Large intestine (tissue), 3 donors: ENCODE results near the gene NPY. TPM values are rescaled to one million over a fixed set of nuclear protein-coding genes. Genes with fewer than 3 reads are reported as not detected.

ENCODE experiments used
- DNase-seq, 2 donors: peaks; one replicate each; pipeline versions ENCODE4 v3.0.0 to v3.0.0-alpha.2; 2013
- H3K27ac ChIP-seq: one replicate; pipeline ENCODE4 v1.5.1; 2013; ENCODE audit warnings: low read length
- H3K27me3 ChIP-seq: 2 replicates; pipeline ENCODE4 v1.6.1; 2013; ENCODE audit warnings: low read length; ENCODE audit not compliant: control insufficient read depth, insufficient read depth
- H3K36me3 ChIP-seq: 2 replicates; pipeline ENCODE4 v1.6.1; 2013; ENCODE audit warnings: low read length; ENCODE audit not compliant: control insufficient read depth, insufficient read depth
- H3K4me1 ChIP-seq: one replicate; pipeline ENCODE4 v1.6.1; 2013; ENCODE audit warnings: low read length; ENCODE audit not compliant: control insufficient read depth, insufficient read depth
- H3K4me3 ChIP-seq: one replicate; pipeline ENCODE4 v1.5.1; 2013; ENCODE audit warnings: low read length
- H3K9me3 ChIP-seq: one replicate; pipeline ENCODE4 v1.6.1; 2013; ENCODE audit warnings: mild to moderate bottlenecking, low read depth, low read length, moderate library complexity; ENCODE audit not compliant: control insufficient read depth
- WGBS: methylation state at CpG from one replicate; pipeline ENCODE4 v1.1.5; 2013; ENCODE audit warnings: low lambda C conversion rate; ENCODE audit not compliant: insufficient coverage; 5-methylcytosine and 5-hydroxymethylcytosine counted together
- polyA plus RNA-seq: library from polyadenylated mRNA; unstranded; fragments of 120-200 nt; gene quantifications from one replicate; pipeline ENCODE4 v1.2.1, GENCODE V29; 2013

Gene NPY
- polyA plus RNA-seq, 1 donor: 59.0 TPM

- DNase-seq: no peak
- Histone ChIP-seq H3K4me3 (no peak overlapping the region), H3K9me3 (no peaks in the 10 kb centered on the region), H3K36me3 (no peaks in the 10 kb centered on the region), H3K27ac (no peak overlapping the region), H3K4me1 (peaks cover 3% of the 10 kb centered on the region), H3K27me3 (no peaks in the 10 kb centered on the region)
- WGBS: no CpG with 5 or more reads among the region's 3 CpGs
Observed at GRCh38 chr7:24334627-24335026, 50.6 kb downstream of the NPY start.

GRCh38 chr7:24336461-24336860 lies 52.5 kb downstream of the NPY start:
- no peak overlapping the region for H3K27ac ChIP-seq
- no CpG with 5 or more reads among the region's 8 CpGs for WGBS
- peak; percentile 67 to 83 for DNase-seq
- no peaks in the 10 kb centered on the region for H3K9me3 ChIP-seq
- no peak overlapping the region for H3K4me3 ChIP-seq
- H3K4me1 ChIP-seq: peaks cover 3% of the 10 kb centered on the region
- no peaks in the 10 kb centered on the region for H3K36me3 ChIP-seq
- no peaks in the 10 kb centered on the region for H3K27me3 ChIP-seq

- no CpG with 5 or more reads among the region's 6 CpGs for WGBS
- no peak overlapping the region for H3K27ac ChIP-seq
- H3K4me3 ChIP-seq: no peak overlapping the region
- no peaks in the 10 kb centered on the region for H3K9me3 ChIP-seq
- H3K27me3 ChIP-seq: no peaks in the 10 kb centered on the region
- H3K36me3 ChIP-seq: no peaks in the 10 kb centered on the region
- no peak for DNase-seq
- H3K4me1 ChIP-seq: peaks cover 3% of the 10 kb centered on the region
Observed at GRCh38 chr7:24337180-24337579, 53.2 kb downstream of the NPY start.

- Histone ChIP-seq H3K27me3 (no peaks in the 10 kb centered on the region), H3K4me1 (peaks cover 3% of the 10 kb centered on the region), H3K4me3 (no peak overlapping the region), H3K36me3 (no peaks in the 10 kb centered on the region), H3K27ac (no peak overlapping the region), H3K9me3 (no peaks in the 10 kb centered on the region)
- DNase-seq: no peak
- WGBS: 68% methylated on average over 3 of the region's 5 CpGs
Observed at GRCh38 chr7:24339575-24339974, 55.6 kb downstream of the NPY start.

- H3K27me3 ChIP-seq: no peaks in the 10 kb centered on the region
- H3K36me3 ChIP-seq: no peaks in the 10 kb centered on the region
- no peak overlapping the region for H3K27ac ChIP-seq
- no peak for DNase-seq
- H3K9me3 ChIP-seq: no peaks in the 10 kb centered on the region
- peaks cover 3% of the 10 kb centered on the region for H3K4me1 ChIP-seq
- no peak overlapping the region for H3K4me3 ChIP-seq
- 74% methylated on average over 2 of the region's 3 CpGs for WGBS
Observed at GRCh38 chr7:24340727-24341126, 56.7 kb downstream of the NPY start.
